Measurements from ENCODE around the gene CCDC33.

Gene CCDC33

GRCh38 chr15:74324714-74325113, 88.6 kb downstream of the CCDC33 start:
- Histone ChIP-seq H3K9ac (ENCODE audit: low read length) (no peak overlapping the region), H3K79me2 (ENCODE audit: low read length) (no peaks in the 10 kb centered on the region), H3K4me3 (ENCODE audit: low read length) (no peak overlapping the region), H3K36me3 (replicated peaks; ENCODE audit: insufficient read depth, low read length) (no peaks in the 10 kb centered on the region), H3K4me2 (ENCODE audit: low read depth, low read length) (no peak overlapping the region), H4K20me1 (ENCODE audit: insufficient read depth, low read length) (no peaks in the 10 kb centered on the region), H3K4me1 (ENCODE audit: low read length) (no peaks in the 10 kb centered on the region), H3K27me3 (replicated peaks; ENCODE audit: insufficient read depth, low read length) (peaks cover 45% of the 10 kb centered on the region), H3K27ac (ENCODE audit: low read length) (no peak overlapping the region), H3K9me2 (replicated peaks; ENCODE audit: insufficient read depth, low read length) (no peaks in the 10 kb centered on the region), H3K9me3 (replicated peaks; ENCODE audit: insufficient read depth, low read length) (no peaks in the 10 kb centered on the region), H2AFZ (ENCODE audit: low read length) (no peak overlapping the region), H3F3A (ENCODE audit: insufficient read depth, low read length) (no peaks in the 10 kb centered on the region)
- DNase-seq = no peak
- no peak for TF ChIP-seq EZH2phosphoT487 (IDR thresholded peaks at IDR 0.05; ENCODE audit: low read length)
- TF ChIP-seq CTCF (IDR thresholded peaks at IDR 0.05; ENCODE audit: low read length) = no peak
- no peak for TF ChIP-seq EZH2 (optimal IDR thresholded peaks at IDR 0.05; ENCODE audit: low read depth, low read length)

GRCh38 chr15:74326746-74327145, 90.6 kb downstream of the CCDC33 start:
- no peaks in the 10 kb centered on the region for H3K9me3 ChIP-seq (replicated peaks; ENCODE audit: insufficient read depth, low read length)
- no peak overlapping the region for H3K4me3 ChIP-seq (ENCODE audit: low read length)
- TF ChIP-seq CTCF (IDR thresholded peaks at IDR 0.05; ENCODE audit: low read length) = no peak
- TF ChIP-seq EZH2 (optimal IDR thresholded peaks at IDR 0.05; ENCODE audit: low read depth, low read length) = no peak
- TF ChIP-seq EZH2phosphoT487 (IDR thresholded peaks at IDR 0.05; ENCODE audit: low read length) = no peak
- no peaks in the 10 kb centered on the region for H4K20me1 ChIP-seq (ENCODE audit: insufficient read depth, low read length)
- H2AFZ ChIP-seq (ENCODE audit: low read length) = no peak overlapping the region
- no peaks in the 10 kb centered on the region for H3K79me2 ChIP-seq (ENCODE audit: low read length)
- no peaks in the 10 kb centered on the region for H3K36me3 ChIP-seq (replicated peaks; ENCODE audit: insufficient read depth, low read length)
- no peaks in the 10 kb centered on the region for H3F3A ChIP-seq (ENCODE audit: insufficient read depth, low read length)
- no peak overlapping the region for H3K9ac ChIP-seq (ENCODE audit: low read length)
- H3K4me2 ChIP-seq (ENCODE audit: low read depth, low read length) = no peak overlapping the region
- H3K27me3 ChIP-seq (replicated peaks; ENCODE audit: insufficient read depth, low read length) = peaks cover 60% of the 10 kb centered on the region
- H3K4me1 ChIP-seq (ENCODE audit: low read length) = no peaks in the 10 kb centered on the region
- no peaks in the 10 kb centered on the region for H3K9me2 ChIP-seq (replicated peaks; ENCODE audit: insufficient read depth, low read length)
- DNase-seq = no peak
- no peak overlapping the region for H3K27ac ChIP-seq (ENCODE audit: low read length)

DNA sequence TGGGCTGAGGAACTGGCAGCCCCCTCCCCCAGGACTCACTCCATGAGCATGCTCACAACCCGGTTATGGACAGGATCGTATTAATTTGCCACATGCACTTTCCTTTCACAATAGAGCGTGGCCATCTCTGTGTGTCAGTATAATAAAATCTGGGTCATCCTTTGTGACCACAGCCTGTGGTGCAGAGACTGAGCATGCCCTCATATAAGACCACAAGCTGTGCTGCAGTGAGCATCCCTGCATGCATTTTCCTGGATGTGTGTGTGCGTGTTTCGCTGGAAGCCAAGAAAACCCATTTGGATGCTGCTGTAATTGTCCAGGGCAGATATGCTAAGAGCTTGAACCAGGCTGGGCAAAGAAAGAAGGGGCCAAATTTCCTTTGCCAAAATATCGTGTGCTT, 91.6 kb downstream of the CCDC33 start:
- no peak for DNase-seq
- Histone ChIP-seq H3F3A (ENCODE audit: insufficient read depth, low read length) (no peaks in the 10 kb centered on the region), H2AFZ (ENCODE audit: low read length) (no peak overlapping the region), H3K27me3 (replicated peaks; ENCODE audit: insufficient read depth, low read length) (peaks cover 70% of the 10 kb centered on the region), H3K4me1 (ENCODE audit: low read length) (no peaks in the 10 kb centered on the region), H3K9me2 (replicated peaks; ENCODE audit: insufficient read depth, low read length) (no peaks in the 10 kb centered on the region), H3K9ac (ENCODE audit: low read length) (no peak overlapping the region), H3K36me3 (replicated peaks; ENCODE audit: insufficient read depth, low read length) (no peaks in the 10 kb centered on the region), H4K20me1 (ENCODE audit: insufficient read depth, low read length) (no peaks in the 10 kb centered on the region), H3K27ac (ENCODE audit: low read length) (no peak overlapping the region), H3K4me3 (ENCODE audit: low read length) (no peak overlapping the region), H3K79me2 (ENCODE audit: low read length) (no peaks in the 10 kb centered on the region), H3K4me2 (ENCODE audit: low read depth, low read length) (no peak overlapping the region), H3K9me3 (replicated peaks; ENCODE audit: insufficient read depth, low read length) (no peaks in the 10 kb centered on the region)
- TF ChIP-seq EZH2phosphoT487 (IDR thresholded peaks at IDR 0.05; ENCODE audit: low read length) (no peak), CTCF (IDR thresholded peaks at IDR 0.05; ENCODE audit: low read length) (no peak), EZH2 (optimal IDR thresholded peaks at IDR 0.05; ENCODE audit: low read depth, low read length) (no peak)
